H1 (cell line): ENCODE data around the gene ADCY7. TPM values are rescaled to one million over a fixed set of nuclear protein-coding genes. Genes with fewer than 3 reads are reported as not detected.

Source experiments
- SAP30 ChIP-seq: fragments of 300-600 bp; sonication (generic); IDR thresholded peaks from 2 replicates; pipeline ENCODE4 v1.7.1; 2012; ENCODE audit warnings: low read length, moderate library complexity, mild to moderate bottlenecking, inconsistent platforms; ENCODE audit not compliant: insufficient read depth, insufficient replicate concordance
- polyA plus RNA-seq, 7 experiments: library from polyadenylated mRNA; depleted of rRNA in 3 of 7; stranded (reverse) in 5 of 7; unstranded in 2 of 7; fragments of >200 nt in 5 of 7; fragments of 200-250 nt in 2 of 7; gene quantifications; 1 replicate in 5 of 7; 2 replicates in 1 of 7; 4 replicates in 1 of 7; pipeline versions ENCODE4 v1.2.1 to v1.2.3, GENCODE V29; 2011 to 2013; ENCODE audit warnings: missing spikeins in 2 of 7, mixed read lengths in 2 of 7
- total RNA-seq: library from RNA; stranded (reverse); fragmentation: NEBNext Ultra II Directional; extraction: Animal tissue kit (Norgen Biotek cat#: 25700); gene quantifications from 2 replicates; pipeline ENCODE4 v1.2.1, GENCODE V29; 2021
- TF ChIP-seq, protein P1 (sequence below), 3 experiments: IDR thresholded peaks; 1 replicate in 2 of 3; 2 replicates in 1 of 3; pipeline versions ENCODE4 v1.5.1 to v1.6.1; 2011; ENCODE audit warnings: low read length in 3 of 3, mild to moderate bottlenecking in 3 of 3, inconsistent platforms in 2 of 3, low read depth in 1 of 3, moderate library complexity in 1 of 3; ENCODE audit not compliant: insufficient read depth in 1 of 3; ENCODE audit errors: control extremely low read depth in 1 of 3

ADCY7 gene
- total and polyA plus RNA-seq, 2 of the 8 experiments (the other 6 are each of a cell fraction or from before 2014, with no cell fraction given): 2.4 to 5.1 TPM

DNA sequence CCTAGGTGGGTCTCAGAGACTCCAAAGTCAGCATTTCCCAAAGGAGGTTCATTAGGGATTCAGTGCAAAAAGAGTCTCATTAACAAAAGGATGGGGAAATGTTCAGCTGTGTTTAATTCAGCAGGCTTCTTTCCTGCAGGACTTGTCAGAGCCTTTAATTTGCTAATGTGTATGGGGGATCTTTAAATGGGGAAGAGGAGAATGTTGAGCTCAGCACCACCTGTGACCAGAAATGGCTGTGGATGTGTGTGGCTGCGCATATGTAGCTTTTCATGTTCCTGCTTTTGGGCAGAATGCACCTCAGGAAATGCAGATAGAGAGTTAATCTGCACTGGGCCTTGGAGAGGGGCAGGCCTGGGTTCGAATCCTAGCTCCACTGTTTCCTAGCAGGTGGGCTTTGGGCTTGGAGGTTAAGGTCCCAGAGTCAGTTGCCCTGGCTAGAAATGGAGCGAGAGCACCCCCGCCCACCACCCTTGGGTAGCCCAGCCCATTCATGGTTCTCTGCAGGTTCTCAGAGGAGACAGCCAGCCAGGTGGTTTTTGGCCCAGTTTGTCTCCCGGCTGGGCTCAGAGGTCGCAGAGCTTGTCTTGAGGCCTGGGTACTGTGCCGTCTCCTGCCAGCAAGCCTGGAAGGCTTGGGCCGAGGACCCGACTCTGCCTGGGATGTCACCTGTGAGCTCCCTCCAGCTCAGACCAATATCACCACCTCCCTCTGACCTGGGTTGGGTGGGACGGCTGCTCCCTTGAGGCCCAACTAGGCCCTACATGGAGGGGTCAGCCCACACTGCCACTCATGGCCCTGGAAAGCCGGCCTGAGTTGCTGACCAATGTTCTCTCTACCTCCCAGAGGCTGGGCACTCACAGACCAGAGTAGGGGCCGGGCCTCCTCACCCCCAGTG is 9.3 kb downstream of the ADCY7 start (continued):
- TF ChIP-seq, protein P1, sequence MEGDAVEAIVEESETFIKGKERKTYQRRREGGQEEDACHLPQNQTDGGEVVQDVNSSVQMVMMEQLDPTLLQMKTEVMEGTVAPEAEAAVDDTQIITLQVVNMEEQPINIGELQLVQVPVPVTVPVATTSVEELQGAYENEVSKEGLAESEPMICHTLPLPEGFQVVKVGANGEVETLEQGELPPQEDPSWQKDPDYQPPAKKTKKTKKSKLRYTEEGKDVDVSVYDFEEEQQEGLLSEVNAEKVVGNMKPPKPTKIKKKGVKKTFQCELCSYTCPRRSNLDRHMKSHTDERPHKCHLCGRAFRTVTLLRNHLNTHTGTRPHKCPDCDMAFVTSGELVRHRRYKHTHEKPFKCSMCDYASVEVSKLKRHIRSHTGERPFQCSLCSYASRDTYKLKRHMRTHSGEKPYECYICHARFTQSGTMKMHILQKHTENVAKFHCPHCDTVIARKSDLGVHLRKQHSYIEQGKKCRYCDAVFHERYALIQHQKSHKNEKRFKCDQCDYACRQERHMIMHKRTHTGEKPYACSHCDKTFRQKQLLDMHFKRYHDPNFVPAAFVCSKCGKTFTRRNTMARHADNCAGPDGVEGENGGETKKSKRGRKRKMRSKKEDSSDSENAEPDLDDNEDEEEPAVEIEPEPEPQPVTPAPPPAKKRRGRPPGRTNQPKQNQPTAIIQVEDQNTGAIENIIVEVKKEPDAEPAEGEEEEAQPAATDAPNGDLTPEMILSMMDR (IDR thresholded peaks at IDR 0.05; ENCODE audit: control extremely low read depth in 1 of 3, insufficient read depth in 1 of 3, low read depth in 1 of 3, low read length in 3 of 3): no peak
- no peak for TF ChIP-seq SAP30
